SHP77 treated with DMSO at 0.1 percent for 48 hours (cell line): Measurements from ENCODE around the gene PCYT1A.
"Not testable (repeated sequence)": the region's sequence is repeated elsewhere in the genome, so short reads cannot be mapped to it uniquely, and the experiment has no call there.

Experiments
- DNase-seq: peaks from one replicate; lab custom pipeline; 2025; lab: John Stamatoyannopoulos, UW

Gene PCYT1A

DNA sequence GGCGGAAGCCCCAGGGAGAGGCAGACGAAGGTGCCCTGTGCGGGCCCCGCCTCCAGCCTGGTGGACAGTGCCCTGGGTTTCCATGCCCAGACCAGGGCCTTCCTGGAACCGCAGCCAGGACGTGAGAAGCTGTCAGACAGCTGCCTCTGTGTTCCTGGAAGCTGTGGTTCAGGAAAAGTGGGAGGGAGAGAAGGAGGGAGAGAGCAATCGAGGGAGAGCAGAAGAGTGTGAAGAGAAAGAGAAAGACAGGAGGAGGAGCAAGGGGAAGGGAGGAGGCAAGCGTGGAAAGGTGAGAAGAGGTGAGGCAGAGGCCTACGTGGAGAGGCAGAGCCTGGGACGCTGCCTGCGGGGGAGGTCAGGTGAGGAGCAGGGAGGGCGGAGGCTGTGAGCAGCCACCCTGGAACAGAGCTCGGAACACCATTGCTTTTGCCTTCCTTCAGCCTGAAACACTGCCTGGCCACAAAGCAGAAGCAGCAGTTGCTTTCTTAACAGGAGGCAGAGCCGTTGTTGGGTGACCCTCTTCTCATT, 94.9 kb downstream of the PCYT1A start:
- no peak for DNase-seq

DNA sequence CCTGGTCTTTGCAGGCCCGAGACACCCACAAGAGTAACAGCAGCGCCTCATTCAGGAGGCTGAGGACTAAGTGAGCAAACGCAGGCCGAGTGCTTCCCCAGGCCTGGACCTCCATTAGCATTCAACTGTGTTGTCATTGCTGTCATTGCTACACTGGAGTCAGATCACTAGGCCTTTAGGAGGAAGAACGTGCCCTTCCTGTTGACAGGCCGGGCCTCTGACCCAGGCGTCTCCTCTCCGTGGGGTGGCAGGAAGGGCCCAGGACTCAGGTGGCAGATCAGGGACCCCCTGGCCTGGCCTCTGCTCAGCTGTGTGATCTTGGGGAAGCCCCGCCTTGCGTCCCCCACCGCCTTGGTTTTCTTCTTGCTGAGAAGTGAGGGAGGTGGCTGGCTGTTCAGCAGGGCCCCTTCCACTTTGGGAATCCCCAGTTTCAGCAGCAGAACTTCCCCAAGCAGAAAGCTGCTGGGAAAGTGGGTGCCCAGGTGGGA, 95.4 kb downstream of the PCYT1A start:
- no peak for DNase-seq

DNA sequence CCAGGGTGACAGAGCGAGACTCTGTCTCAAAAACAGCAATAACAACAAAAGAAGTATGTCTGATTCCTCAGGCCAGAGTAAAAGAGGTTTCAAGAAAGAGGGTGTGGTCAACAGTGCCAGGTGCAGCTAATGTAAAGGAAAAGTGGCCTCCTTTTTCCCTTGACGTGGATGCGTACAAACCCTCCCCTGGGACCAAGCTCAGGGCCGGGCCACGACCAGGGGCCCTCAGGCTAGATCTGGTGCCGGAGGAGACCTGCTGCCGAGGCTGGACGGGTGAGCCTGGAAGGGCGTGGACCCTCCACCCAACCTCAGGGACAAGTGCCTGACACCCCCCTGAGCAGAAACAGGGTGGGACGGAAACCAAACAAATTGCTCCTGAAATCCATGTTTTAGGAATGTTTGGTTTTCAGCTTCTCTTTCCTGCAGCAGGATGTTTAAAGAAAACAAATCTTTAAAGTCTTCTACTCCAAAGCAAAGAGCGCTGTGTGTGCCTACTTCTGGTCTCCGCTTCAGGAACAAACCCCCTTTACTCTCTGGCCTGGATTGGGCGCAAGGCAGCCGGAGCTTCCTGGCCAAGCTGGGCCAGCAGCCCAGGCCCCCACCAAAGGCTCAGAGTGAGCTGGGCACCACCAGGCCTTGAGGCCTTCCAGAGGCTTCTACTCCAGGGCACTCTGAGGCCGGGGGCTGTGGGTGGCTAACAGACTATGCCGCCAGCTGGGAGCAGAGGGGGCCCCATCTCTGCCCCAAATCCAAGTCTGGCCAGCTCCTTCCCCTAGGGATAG, 97.8 kb downstream of the PCYT1A start:
- no peak for DNase-seq

DNA sequence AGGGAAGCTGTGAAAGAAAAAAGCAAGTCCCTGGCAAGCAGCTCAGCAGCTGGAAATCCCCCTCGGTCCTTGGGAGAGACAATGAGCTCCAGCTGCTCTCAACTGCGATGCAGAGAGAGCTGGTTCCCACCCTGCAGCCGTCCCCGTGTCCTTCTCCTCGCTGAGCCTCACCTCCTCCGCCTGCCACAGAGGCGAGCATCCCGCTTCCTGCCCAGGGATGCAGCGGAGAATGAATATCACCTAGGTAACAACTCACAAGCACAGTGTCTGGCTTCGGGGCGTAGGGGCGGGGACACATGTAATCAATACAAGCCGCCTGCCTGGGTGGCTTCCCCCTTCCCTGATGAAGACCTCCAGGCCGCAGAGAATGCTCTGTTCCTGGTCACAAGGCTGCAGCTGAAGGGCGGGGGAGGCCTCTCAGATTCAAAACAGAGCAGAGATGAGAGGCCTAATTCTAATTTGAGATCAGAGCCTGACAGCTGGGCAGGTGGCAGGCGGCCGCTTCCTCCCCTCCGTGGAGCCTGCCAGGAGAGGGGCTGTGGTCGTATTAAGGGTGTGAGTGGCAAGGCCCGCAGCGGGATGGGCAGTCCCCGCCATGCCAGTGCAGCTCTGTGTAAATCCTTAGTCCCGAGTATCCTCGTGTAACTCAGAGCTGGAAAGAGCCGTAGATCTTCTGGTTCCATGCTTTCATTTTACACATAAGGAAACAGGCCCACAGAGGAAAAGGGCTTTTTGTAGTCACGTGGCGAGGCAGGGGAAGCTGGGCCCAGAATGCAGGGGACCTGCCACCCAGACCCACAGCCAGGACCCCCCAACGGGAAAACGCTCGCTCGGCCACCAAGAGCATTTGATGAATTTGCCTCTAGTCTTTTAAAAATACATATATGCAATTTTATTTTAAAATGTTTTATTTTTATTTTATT, 100.6 kb downstream of the PCYT1A start:
- DNase-seq: no peak

DNA sequence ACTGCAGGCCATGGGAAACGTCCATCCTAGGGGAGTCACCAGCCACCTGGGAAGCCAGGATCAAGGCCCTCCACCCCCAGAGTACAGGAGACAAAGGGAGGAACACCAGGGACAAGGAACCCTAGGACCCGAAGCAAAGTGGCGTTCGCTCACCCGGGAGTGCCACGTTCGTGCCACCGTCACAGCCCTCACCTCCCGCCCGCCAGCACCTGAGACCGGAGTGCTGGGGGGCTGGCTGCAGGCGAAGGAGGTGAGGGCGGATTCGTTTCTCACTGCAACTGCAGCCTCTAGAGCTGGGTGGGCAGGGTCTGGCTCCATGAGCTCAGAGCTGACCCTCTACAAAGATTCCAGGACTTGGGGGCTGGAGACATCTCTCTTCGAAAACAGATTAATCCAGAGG, 102.6 kb downstream of the PCYT1A start:
- DNase-seq: no peak

DNA sequence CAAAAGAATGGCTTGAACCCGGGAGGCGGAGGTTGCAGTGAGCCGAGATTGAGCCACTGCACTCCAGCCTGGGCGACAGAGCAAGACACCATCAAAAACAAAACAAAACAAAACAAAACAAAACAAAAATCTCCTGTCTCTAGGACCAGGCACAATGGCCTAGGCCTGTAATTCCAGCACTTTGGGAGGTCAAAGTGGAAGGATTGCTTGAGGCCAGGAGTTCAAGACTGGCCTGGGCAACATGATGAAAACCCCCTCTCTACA, 103.4 kb downstream of the PCYT1A start:
- DNase-seq: not testable (repeated sequence)

DNA sequence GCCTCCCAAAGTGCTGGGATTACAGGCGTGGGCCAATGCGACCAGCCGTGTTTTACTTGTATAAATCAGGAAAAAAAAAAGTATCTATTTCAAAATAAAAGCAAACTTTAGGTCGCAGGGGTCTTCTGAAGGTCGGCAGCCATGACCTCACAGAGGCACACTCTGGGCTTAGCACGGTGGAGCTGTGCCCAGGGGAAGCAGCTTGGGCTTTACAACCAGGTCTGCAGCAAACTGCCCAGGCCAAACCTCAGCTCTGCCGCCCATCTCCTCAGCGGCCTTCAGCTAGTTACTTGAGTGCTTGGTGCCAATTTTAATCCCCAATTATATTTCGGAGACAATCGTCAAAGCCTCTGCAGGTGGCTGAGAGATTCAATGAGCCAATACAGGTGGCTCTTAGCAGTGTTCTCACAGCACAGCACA, 106.4 kb downstream of the PCYT1A start:
- no peak for DNase-seq

DNA sequence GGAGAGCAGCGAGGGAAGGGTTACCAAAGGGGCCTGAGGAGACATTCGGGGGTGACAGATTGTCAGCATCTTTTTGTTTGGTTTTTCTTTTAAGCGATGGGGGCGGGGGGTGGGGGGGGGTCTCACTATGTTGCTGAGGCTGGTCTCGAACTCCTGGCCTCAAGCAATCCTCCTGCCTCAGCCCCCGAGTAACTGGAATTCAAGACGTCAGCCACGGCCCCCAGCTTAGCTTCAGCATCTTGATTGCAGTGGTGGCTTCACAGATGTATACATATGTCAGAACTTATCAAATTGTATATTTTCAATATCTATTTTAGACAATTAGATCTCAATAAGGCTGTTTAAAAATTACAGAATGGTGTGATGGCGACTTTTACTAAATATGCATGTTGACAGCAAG, 107.2 kb downstream of the PCYT1A start:
- DNase-seq: no peak
